Erythroblast (primary cell): ENCODE data around the gene DSCAM.

Experiments
- GATA1 ChIP-seq: IDR thresholded peaks from 2 replicates; pipeline ENCODE4 v1.6.1; 2011; ENCODE audit warnings: low read depth, mild to moderate bottlenecking, control low read depth, low read length, moderate library complexity
- POLR2A ChIP-seq: IDR thresholded peaks from 2 replicates; pipeline ENCODE4 v1.6.1; 2011; ENCODE audit warnings: mild to moderate bottlenecking, low read length

DNA sequence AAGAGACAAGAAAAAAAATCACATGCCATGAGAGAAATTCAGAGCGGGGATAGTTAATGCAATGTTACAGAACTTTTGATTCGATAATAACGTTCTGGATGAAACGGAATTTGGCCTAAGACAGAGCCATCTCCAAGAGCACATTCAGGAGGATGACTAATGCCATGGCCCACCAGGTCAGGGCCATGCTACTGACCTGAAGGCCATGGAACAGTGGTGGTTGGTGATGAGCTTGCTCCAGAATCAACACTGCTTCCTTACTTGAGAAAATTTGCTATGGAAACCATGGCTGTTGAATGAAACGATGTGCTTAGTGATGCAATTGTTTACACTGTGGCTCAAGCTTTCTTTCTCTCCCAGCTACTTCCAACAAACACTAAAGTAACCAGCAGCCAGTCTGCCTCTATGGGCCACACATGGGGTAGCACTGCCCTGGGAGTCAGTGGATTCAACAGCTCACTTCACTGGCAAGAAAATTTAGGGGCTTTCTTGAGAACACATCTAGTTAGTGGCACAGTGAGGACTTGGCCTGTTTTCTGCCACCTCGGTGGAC is 680.6 kb downstream of the DSCAM start:
- TF ChIP-seq POLR2A: no peak
- no peak for TF ChIP-seq GATA1
